Testis (tissue), 3 donors: ENCODE measurements around the gene NTM. TPM values are rescaled to one million over a fixed set of nuclear protein-coding genes. Genes with fewer than 3 reads are reported as not detected.

ENCODE experiments used
- DNase-seq: peaks from one replicate; pipeline ENCODE4 v3.0.0-alpha.2; 2019
- H3K27ac ChIP-seq, 2 donors: fragments of 200-600 bp; sonication (generic); one replicate each; pipeline ENCODE4 v1.5.1; 2019
- H3K27me3 ChIP-seq: fragments of 200-600 bp; sonication (generic); one replicate; pipeline ENCODE4 v1.5.1; 2019
- H3K36me3 ChIP-seq: fragments of 200-600 bp; sonication (generic); one replicate; pipeline ENCODE4 v1.5.1; 2017; ENCODE audit warnings: low read depth; ENCODE audit errors: missing control alignments
- H3K4me1 ChIP-seq: fragments of 200-600 bp; sonication (generic); one replicate; pipeline ENCODE4 v1.5.1; 2019
- H3K4me3 ChIP-seq, 2 donors: fragments of 200-600 bp; sonication (generic); one replicate each; pipeline ENCODE4 v1.5.1; 2017 to 2019
- H3K9me3 ChIP-seq: fragments of 200-600 bp; sonication (generic); one replicate; pipeline ENCODE4 v1.5.1; 2017
- CTCF ChIP-seq, 3 experiments: fragments of 450-650 bp in 2 of 3; fragments of 200-600 bp in 1 of 3; sonication (generic) in 1 of 3; IDR thresholded peaks; one replicate each; pipeline ENCODE4 v1.5.1; 2016 to 2019; ENCODE audit warnings: antibody characterized with exemption in 3 of 3, mild to moderate bottlenecking in 2 of 3, moderate library complexity in 1 of 3
- POLR2A ChIP-seq: fragments of 450-650 bp; IDR thresholded peaks from one replicate; pipeline ENCODE4 v1.6.1; 2017; ENCODE audit warnings: antibody characterized with exemption, mild to moderate bottlenecking, moderate library complexity
- WGBS, 2 donors: methylation state at CpG; one replicate each; pipeline ENCODE4 v1.1.5; 2018; 5-methylcytosine and 5-hydroxymethylcytosine counted together
- intact Hi-C: fragments of 100-400 bp; cut with DNase I; formaldehyde crosslinking; loops from one replicate; pipeline ENCODE4 v1.15.1; 2023; ENCODE audit warnings: low total_unique reads
- polyA plus RNA-seq: library from polyadenylated mRNA; stranded (reverse); fragments of 350-450 nt; fragmentation: Illumina TruSeq; extraction: RNeasy Lipid Tissue Mini Kit (QIAGEN cat#74804); gene quantifications from one replicate; pipeline ENCODE4 v1.2.3, GENCODE V29; 2014; ENCODE audit warnings: low read depth, low replicate concordance; ENCODE audit not compliant: insufficient read depth
- total RNA-seq, 2 donors: library from RNA; depleted of rRNA; stranded (reverse); fragments of >200 nt; gene quantifications; one replicate each; pipeline ENCODE4 v1.2.3, GENCODE V29; 2016

Gene NTM
- total and polyA plus RNA-seq, 3 donors from 2014 or later: 1.7 to 4.5 (median 1.8) TPM

DNA sequence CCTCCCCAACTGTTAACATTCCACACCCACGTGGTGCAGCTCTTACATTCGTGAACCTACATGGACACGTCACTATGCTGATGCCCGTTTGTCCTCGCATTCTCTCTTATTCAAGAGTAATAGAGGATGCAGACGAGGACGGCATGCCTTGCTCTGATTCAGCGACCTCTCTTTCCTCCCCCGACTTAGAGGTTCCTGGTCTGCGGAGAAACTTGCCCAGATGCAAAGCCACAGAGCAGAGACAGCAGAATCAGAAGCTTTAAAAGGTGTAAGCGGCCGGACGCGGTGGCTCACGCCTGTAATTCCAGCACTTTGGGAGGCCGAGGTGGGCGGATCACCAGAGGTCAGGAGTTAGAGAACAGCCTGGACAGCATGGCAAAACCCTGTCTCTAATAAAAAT lies 288.0 kb downstream of the NTM start:
- intact Hi-C loops: no loop called here
- Histone ChIP-seq H3K27me3 (no peaks in the 10 kb centered on the region), H3K4me3 (no peak overlapping the region), H3K27ac (no peak overlapping the region), H3K36me3 (no peaks in the 10 kb centered on the region), H3K4me1 (no peaks in the 10 kb centered on the region), H3K9me3 (no peaks in the 10 kb centered on the region)
- DNase-seq: no peak
- 83 to 90% methylated on average over 17 of the region's 17 CpGs for WGBS, 2 donors
- TF ChIP-seq POLR2A (no peak), CTCF (IDR thresholded peaks at IDR 0.05) (no peak)

DNA sequence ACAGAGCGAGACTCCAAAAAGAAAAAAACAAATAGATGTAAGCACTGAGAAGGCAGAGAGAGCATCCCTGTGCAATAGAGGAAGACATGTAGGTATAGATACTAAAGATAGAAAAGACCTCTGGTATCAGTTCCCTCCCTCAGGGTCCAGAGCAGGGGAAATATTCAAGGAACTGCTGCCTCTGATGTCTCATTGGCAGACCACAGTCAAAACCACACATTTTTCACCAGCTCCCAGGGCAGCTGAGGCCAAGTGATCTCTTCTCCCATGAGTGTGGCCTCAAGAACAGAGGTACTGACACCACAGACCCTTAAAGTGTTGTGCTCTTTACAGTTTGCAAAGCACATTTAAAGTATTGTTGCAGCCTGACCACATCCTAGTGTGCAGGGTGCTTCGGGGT lies 288.5 kb downstream of the NTM start:
- DNase-seq: no peak
- no peaks in the 10 kb centered on the region for H3K27me3 ChIP-seq
- WGBS, 2 donors: 85 to 95% methylated on average over 2 of the region's 2 CpGs
- H3K4me1 ChIP-seq: no peaks in the 10 kb centered on the region
- no peak overlapping the region for H3K27ac ChIP-seq
- H3K9me3 ChIP-seq: no peaks in the 10 kb centered on the region
- no peaks in the 10 kb centered on the region for H3K36me3 ChIP-seq
- no peak overlapping the region for H3K4me3 ChIP-seq
- no peak for TF ChIP-seq CTCF (IDR thresholded peaks at IDR 0.05)
- no peak for TF ChIP-seq POLR2A
- intact Hi-C loops: no loop called here

DNA sequence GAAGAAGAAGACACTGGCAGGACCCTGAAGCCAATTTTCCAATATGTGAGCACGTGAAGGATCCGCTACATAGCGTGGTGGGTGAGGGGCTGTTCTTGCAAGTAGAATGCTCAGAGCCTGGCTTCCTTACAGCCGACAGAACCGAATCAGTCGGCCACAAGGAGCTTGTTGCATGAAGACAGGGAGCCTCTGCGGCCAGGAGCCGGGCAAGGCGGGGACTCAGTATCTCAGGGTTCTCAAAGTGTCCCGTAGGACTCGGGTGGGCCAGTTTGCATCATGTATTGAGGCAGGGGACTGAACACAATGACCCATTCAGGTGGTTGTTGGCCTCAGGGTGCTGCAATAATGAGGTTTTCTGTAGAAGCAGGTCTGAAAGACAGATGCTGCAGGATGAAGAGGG lies 289.5 kb downstream of the NTM start:
- H3K4me3 ChIP-seq: no peak overlapping the region
- H3K4me1 ChIP-seq: no peaks in the 10 kb centered on the region
- TF ChIP-seq CTCF (IDR thresholded peaks at IDR 0.05) (no peak), POLR2A (no peak)
- H3K9me3 ChIP-seq: no peaks in the 10 kb centered on the region
- intact Hi-C loops: no loop called here
- H3K36me3 ChIP-seq: no peaks in the 10 kb centered on the region
- H3K27ac ChIP-seq: no peak overlapping the region
- WGBS, 2 donors: 93 to 98% methylated on average over 11 of the region's 11 CpGs
- H3K27me3 ChIP-seq: no peaks in the 10 kb centered on the region
- DNase-seq: no peak

- Histone ChIP-seq H3K27me3 (no peaks in the 10 kb centered on the region), H3K9me3 (no peaks in the 10 kb centered on the region), H3K4me1 (no peaks in the 10 kb centered on the region), H3K36me3 (no peaks in the 10 kb centered on the region), H3K4me3 (no peak overlapping the region), H3K27ac (no peak overlapping the region)
- intact Hi-C loops: no loop called here
- DNase-seq: no peak
- TF ChIP-seq POLR2A (no peak), CTCF (IDR thresholded peaks at IDR 0.05) (no peak)
- 89 to 95% methylated on average over 3 of the region's 3 CpGs for WGBS, 2 donors
Observed at GRCh38 chr11:131661132-131661531, 290.7 kb downstream of the NTM start.

DNA sequence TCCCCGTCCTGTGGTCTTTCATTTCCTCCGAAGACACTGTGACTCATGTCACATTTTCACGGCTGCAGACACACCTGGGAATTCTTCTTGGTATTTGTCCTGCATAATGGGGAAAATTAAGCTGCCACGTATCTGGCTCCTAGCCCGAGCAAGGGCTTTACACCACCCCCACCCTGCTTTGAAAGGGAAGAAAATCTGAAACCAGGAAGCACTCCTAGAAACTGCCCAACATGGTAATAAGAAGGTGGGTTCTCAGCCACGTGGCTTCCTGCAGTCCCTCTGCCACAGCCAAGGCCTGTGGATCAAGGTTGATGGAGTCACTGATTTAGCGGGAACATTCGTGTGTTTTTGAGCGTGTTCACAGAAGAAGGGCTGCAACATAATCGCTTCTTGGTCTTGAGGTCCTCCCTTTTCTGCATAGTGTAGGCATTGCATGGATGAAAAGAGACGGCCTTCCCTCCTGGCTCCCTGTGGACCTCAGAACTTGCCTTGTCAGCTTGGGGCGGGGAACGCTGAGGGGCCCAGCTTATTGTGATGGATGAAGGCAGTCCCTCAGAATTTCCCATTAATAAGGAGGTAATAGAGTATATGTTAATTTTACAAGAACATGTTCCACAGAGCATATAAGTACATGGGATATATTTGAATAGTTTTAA lies 292.0 kb downstream of the NTM start:
- Histone ChIP-seq H3K27me3 (no peaks in the 10 kb centered on the region), H3K4me1 (no peaks in the 10 kb centered on the region), H3K4me3 (no peak overlapping the region), H3K36me3 (no peaks in the 10 kb centered on the region), H3K27ac (no peak overlapping the region), H3K9me3 (no peaks in the 10 kb centered on the region)
- DNase-seq: no peak
- TF ChIP-seq CTCF (IDR thresholded peaks at IDR 0.05) (no peak), POLR2A (no peak)
- WGBS, 2 donors: 83 to 90% methylated on average over 13 of the region's 13 CpGs
- intact Hi-C loops: no loop called here
